ENCODE results near the gene MMADHC.
A peak's percentile ranks its signal among the peaks of the same experiment; 100 is the strongest.

The MMADHC gene

DNA sequence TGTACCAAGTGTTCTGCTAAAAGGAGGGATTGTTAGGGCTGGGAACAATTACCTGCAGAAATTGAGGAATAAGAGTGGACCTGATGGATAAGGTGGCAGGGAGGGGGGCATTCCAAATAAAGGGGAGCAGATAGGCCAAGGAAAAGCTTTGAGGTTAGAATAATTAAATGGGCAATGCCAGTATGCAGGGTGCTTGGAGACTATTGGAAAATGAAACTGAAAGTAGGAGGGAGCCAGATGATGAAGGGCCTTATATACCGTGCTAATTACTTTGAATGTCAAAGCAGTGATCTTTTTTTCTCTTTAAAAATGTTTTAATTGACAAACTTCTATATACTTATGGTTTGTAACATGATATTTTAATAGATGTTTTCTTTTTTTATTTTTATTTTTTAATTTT, 42.9 kb downstream of the MMADHC start:
- no peak for DNase-seq

- DNase-seq: no peak
Observed at GRCh38 chr2:149543845-149544244, 43.7 kb downstream of the MMADHC start.

DNA sequence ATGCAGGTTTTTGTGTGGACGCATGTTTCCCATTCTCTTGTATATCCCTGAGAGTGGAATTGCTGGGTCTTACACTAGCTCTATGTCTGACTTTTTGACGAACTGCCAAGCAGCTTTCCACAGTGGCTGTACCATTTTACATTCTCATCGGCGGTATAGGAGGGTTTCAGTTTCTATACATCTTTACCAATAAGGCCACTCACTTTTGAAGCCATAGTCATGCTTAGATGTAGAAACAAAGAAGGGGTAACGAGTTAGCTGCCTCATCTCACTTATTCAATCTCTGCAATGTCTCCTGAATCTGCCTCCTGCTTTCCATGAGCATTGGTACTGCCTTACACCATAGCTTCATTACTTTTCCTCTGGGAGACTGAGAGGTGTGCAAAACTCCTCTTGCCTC, 47.4 kb downstream of the MMADHC start:
- DNase-seq: no peak

DNA sequence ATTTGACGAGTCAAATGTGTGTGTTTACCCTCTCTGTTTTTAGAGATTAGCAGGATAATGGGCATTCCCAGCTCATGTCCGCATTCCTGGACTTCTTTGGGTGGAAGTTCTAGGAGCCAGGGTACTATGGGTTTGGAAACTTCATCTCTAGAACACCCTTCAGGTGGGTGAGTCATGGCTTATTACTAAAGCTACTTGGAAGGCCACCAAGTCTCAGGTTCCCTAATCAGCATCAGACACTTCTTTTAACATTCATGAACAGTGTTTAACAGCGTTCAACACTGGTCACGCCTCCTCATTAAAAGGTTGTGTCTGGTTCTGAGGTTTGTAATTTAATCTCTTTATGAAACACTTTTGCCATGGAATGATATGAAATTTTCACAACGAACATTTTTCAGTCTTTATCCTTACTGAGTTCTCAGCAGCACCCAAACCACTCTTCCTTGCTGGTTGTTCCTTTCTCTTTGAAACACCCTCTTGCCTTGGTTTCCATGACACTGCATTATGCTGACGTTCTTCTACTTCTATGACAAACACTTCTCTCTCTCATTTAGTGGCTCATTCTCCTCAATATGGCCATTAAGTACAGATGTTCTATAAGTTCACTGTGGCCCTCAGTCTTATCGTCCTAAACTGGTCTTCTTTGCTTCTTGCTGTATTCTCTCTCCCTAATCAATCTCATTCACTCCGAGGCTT, 49.3 kb downstream of the MMADHC start:
- DNase-seq: peak; percentile 9

- no peak for DNase-seq
Observed at GRCh38 chr2:149537092-149537726, 50.4 kb downstream of the MMADHC start.

- DNase-seq: no peak
Observed at GRCh38 chr2:149536649-149537048, 50.9 kb downstream of the MMADHC start.

- DNase-seq: no peak
Observed at GRCh38 chr2:149534674-149535073, 52.9 kb downstream of the MMADHC start.

- no peak for DNase-seq
Observed at GRCh38 chr2:149528983-149529382, 58.6 kb downstream of the MMADHC start.

- DNase-seq: peak; percentile 3
Observed at GRCh38 chr2:149527998-149528755, 59.4 kb downstream of the MMADHC start.

DNA sequence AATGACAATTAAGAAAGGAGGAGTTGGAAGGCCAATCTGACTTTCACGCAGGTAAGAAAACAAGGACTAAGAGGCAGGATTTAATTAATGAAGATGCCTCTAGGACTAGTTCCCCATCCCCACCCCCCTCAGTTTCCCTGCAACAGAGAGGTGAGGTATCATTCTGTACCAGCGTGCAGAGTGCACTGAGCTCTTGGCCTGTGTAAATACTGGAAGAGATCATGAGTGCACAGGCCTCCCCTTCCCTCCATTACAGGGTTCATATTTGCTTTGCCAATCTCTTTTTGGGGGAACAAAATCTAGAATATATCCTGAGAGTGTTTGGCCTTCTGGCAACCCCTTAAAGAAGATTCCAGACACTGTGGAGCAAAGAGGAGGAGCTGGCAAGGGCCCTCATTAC, 60.9 kb downstream of the MMADHC start:
- no peak for DNase-seq

GRCh38 chr2:149525323-149525722, 62.3 kb downstream of the MMADHC start:
- DNase-seq: no peak
